ENCODE results near the gene IL22RA1.
A peak's percentile ranks its signal among the peaks of the same experiment; 100 is the strongest.

IL22RA1 gene

GRCh38 chr1:24089027-24089742, 53.8 kb downstream of the IL22RA1 start:
- H3K36me3 ChIP-seq (replicated peaks in 1 of 2; ENCODE audit: control insufficient read depth in 2 of 2, insufficient read depth in 2 of 2, low read length in 2 of 2), result no peaks in the 10 kb centered on the region
- H3K4ac ChIP-seq (ENCODE audit: low read length), result no peak overlapping the region
- H3K9me3 ChIP-seq (replicated peaks in 1 of 2; ENCODE audit: control insufficient read depth in 2 of 2, insufficient read depth in 1 of 2, low read depth in 1 of 2, low read length in 2 of 2), result no peaks in the 10 kb centered on the region
- no peak overlapping the region for H2BK120ac ChIP-seq (ENCODE audit: low read depth, low read length)
- peak overlapping the region; percentile 64 for H3K18ac ChIP-seq (ENCODE audit: low read length)
- peaks cover 0 to 4% of the 10 kb centered on the region in 2 donors for H3K4me1 ChIP-seq (ENCODE audit: control insufficient read depth in 2 of 2, insufficient read depth in 1 of 2, low read depth in 1 of 2, low read length in 2 of 2)
- WGBS, 2 donors (ENCODE audit: extremely low coverage in 2 of 2, insufficient read length in 2 of 2, insufficient replicate concordance in 1 of 2), result no CpG with 5 or more reads among the region's 14 CpGs
- H3K4me2 ChIP-seq (ENCODE audit: insufficient read depth, low read length, poor library complexity, severe bottlenecking), result no peak overlapping the region
- DNase-seq (ENCODE audit: low spot score), result no peak
- peak overlapping the region; percentile 23 for H2BK15ac ChIP-seq (ENCODE audit: low read length)
- no peak overlapping the region for H4K8ac ChIP-seq (ENCODE audit: low read depth, low read length)
- H3K27ac ChIP-seq (replicated peaks; ENCODE audit: low read length), result no peak overlapping the region
- no peak overlapping the region for H3K4me3 ChIP-seq (ENCODE audit: low read length in 2 of 2)
- H3K23ac ChIP-seq (ENCODE audit: low read depth, low read length, poor library complexity), result no peak overlapping the region
- peak overlapping the region; percentile 28 for H4K91ac ChIP-seq (ENCODE audit: low read depth, low read length, poor library complexity)
- H2AK5ac ChIP-seq (ENCODE audit: low read depth, low read length), result peak overlapping the region; percentile 88
- no peak overlapping the region for H2BK5ac ChIP-seq (ENCODE audit: low read length)
- H3K9ac ChIP-seq (ENCODE audit: low read depth, low read length, poor library complexity), result peak overlapping the region; percentile 12
- no peak overlapping the region for H3K14ac ChIP-seq (ENCODE audit: low read length)
- H3K79me1 ChIP-seq (ENCODE audit: low read depth, low read length), result no peaks in the 10 kb centered on the region
- no peak overlapping the region for H2AFZ ChIP-seq (ENCODE audit: low read length)
- no peak overlapping the region for H2BK12ac ChIP-seq (ENCODE audit: low read length)
- peaks cover 0 to 14% (median 0%) of the 10 kb centered on the region in 3 experiments for H3K27me3 ChIP-seq (ENCODE audit: control insufficient read depth in 3 of 3, insufficient read depth in 3 of 3, low read depth in 1 of 3, low read length in 3 of 3)

DNA sequence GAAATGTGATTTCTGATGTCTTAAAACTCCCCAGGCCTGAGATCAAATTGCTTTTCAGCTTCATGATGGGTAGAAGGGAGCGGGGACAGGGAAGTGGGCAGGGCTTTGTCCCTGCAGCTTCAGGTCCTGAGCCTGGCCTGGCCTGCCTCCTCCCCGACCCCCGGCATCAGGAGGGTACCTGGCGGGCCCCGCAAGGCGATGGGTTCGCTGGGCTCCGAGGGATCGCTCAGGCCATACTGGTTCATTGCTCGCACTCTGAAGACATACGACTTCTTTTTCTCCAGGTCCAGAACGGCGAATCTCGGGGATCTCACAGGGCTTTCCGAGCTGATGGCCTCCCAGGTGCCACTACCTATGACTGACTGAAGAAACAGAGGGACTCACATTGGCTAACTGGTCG, 56.5 kb downstream of the IL22RA1 start:
- Histone ChIP-seq H4K91ac (ENCODE audit: low read depth, low read length, poor library complexity) (no peak overlapping the region), H2BK120ac (ENCODE audit: low read depth, low read length) (no peak overlapping the region), H3K18ac (ENCODE audit: low read length) (no peak overlapping the region), H2BK5ac (ENCODE audit: low read length) (no peak overlapping the region), H3K4me2 (ENCODE audit: insufficient read depth, low read length, poor library complexity, severe bottlenecking) (no peak overlapping the region), H3K36me3 (replicated peaks in 1 of 2; ENCODE audit: control insufficient read depth in 2 of 2, insufficient read depth in 2 of 2, low read length in 2 of 2) (no peaks in the 10 kb centered on the region), H3K27me3 (ENCODE audit: control insufficient read depth in 3 of 3, insufficient read depth in 3 of 3, low read depth in 1 of 3, low read length in 3 of 3) (peaks cover 0 to 14% (median 0%) of the 10 kb centered on the region in 3 experiments), H2BK12ac (ENCODE audit: low read length) (no peak overlapping the region), H3K23ac (ENCODE audit: low read depth, low read length, poor library complexity) (no peak overlapping the region), H3K4me1 (ENCODE audit: control insufficient read depth in 2 of 2, insufficient read depth in 1 of 2, low read depth in 1 of 2, low read length in 2 of 2) (no peaks in the 10 kb centered on the region), H2BK15ac (ENCODE audit: low read length) (no peak overlapping the region), H3K27ac (replicated peaks; ENCODE audit: low read length) (no peak overlapping the region), H2AFZ (ENCODE audit: low read length) (no peak overlapping the region), H3K14ac (ENCODE audit: low read length) (no peak overlapping the region), H3K4me3 (ENCODE audit: low read length in 2 of 2) (no peak overlapping the region), H2AK5ac (ENCODE audit: low read depth, low read length) (peak overlapping the region; percentile 36), H4K8ac (ENCODE audit: low read depth, low read length) (no peak overlapping the region), H3K9me3 (replicated peaks in 1 of 2; ENCODE audit: control insufficient read depth in 2 of 2, insufficient read depth in 1 of 2, low read depth in 1 of 2, low read length in 2 of 2) (no peaks in the 10 kb centered on the region), H3K79me1 (ENCODE audit: low read depth, low read length) (no peaks in the 10 kb centered on the region), H3K9ac (ENCODE audit: low read depth, low read length, poor library complexity) (no peak overlapping the region), H3K4ac (ENCODE audit: low read length) (no peak overlapping the region)
- no CpG with 5 or more reads among the region's 16 CpGs for whole genome bisulfite sequencing, 2 donors (ENCODE audit: extremely low coverage in 2 of 2, insufficient read length in 2 of 2, insufficient replicate concordance in 1 of 2)
- no peak for DNase-seq (ENCODE audit: low spot score)

DNA sequence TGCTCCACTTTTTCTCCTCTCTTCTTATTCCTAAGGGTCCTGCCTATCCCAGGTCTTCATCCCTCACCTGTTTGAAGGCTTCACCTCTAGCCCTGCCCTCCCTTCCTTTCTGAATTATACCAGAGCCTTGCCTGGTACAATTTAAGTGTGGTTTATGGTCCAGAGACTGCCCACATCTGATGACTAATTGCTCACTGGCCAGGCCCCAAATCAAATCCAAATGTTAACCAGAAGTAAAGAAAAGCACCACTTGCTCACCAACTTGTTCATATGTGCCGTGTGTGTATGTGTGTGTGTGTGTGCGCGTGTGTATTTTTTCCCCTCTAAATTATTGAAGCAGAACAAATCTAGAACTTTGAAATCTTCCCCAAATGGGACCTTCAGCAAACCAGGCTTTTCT, 57.4 kb downstream of the IL22RA1 start:
- Histone ChIP-seq H3K18ac (ENCODE audit: low read length) (no peak overlapping the region), H2BK120ac (ENCODE audit: low read depth, low read length) (no peak overlapping the region), H3K4me2 (ENCODE audit: insufficient read depth, low read length, poor library complexity, severe bottlenecking) (no peak overlapping the region), H3K4me1 (ENCODE audit: control insufficient read depth in 2 of 2, insufficient read depth in 1 of 2, low read depth in 1 of 2, low read length in 2 of 2) (no peaks in the 10 kb centered on the region), H2AK5ac (ENCODE audit: low read depth, low read length) (no peak overlapping the region), H3K14ac (ENCODE audit: low read length) (no peak overlapping the region), H3K9ac (ENCODE audit: low read depth, low read length, poor library complexity) (no peak overlapping the region), H2BK12ac (ENCODE audit: low read length) (no peak overlapping the region), H3K9me3 (replicated peaks in 1 of 2; ENCODE audit: control insufficient read depth in 2 of 2, insufficient read depth in 1 of 2, low read depth in 1 of 2, low read length in 2 of 2) (no peaks in the 10 kb centered on the region), H4K91ac (ENCODE audit: low read depth, low read length, poor library complexity) (no peak overlapping the region), H3K23ac (ENCODE audit: low read depth, low read length, poor library complexity) (no peak overlapping the region), H4K8ac (ENCODE audit: low read depth, low read length) (no peak overlapping the region), H3K4me3 (ENCODE audit: low read length in 2 of 2) (no peak overlapping the region), H2BK15ac (ENCODE audit: low read length) (no peak overlapping the region), H2BK5ac (ENCODE audit: low read length) (no peak overlapping the region), H3K27ac (replicated peaks; ENCODE audit: low read length) (no peak overlapping the region), H3K36me3 (replicated peaks in 1 of 2; ENCODE audit: control insufficient read depth in 2 of 2, insufficient read depth in 2 of 2, low read length in 2 of 2) (no peaks in the 10 kb centered on the region), H2AFZ (ENCODE audit: low read length) (no peak overlapping the region), H3K27me3 (ENCODE audit: control insufficient read depth in 3 of 3, insufficient read depth in 3 of 3, low read depth in 1 of 3, low read length in 3 of 3) (peaks cover 0 to 14% (median 0%) of the 10 kb centered on the region in 3 experiments), H3K4ac (ENCODE audit: low read length) (no peak overlapping the region), H3K79me1 (ENCODE audit: low read depth, low read length) (no peaks in the 10 kb centered on the region)
- no peak for DNase-seq (ENCODE audit: low spot score)
- no CpG with 5 or more reads among the region's 3 CpGs for WGBS, 2 donors (ENCODE audit: extremely low coverage in 2 of 2, insufficient read length in 2 of 2, insufficient replicate concordance in 1 of 2)

GRCh38 chr1:24085007-24085406, 57.9 kb downstream of the IL22RA1 start:
- H2BK120ac ChIP-seq (ENCODE audit: low read depth, low read length), result no peak overlapping the region
- no peak overlapping the region for H4K8ac ChIP-seq (ENCODE audit: low read depth, low read length)
- H2AK5ac ChIP-seq (ENCODE audit: low read depth, low read length), result no peak overlapping the region
- H2AFZ ChIP-seq (ENCODE audit: low read length), result no peak overlapping the region
- no peaks in the 10 kb centered on the region for H3K36me3 ChIP-seq (replicated peaks in 1 of 2; ENCODE audit: control insufficient read depth in 2 of 2, insufficient read depth in 2 of 2, low read length in 2 of 2)
- no peak overlapping the region for H3K9ac ChIP-seq (ENCODE audit: low read depth, low read length, poor library complexity)
- no peaks in the 10 kb centered on the region for H3K79me1 ChIP-seq (ENCODE audit: low read depth, low read length)
- H3K4me2 ChIP-seq (ENCODE audit: insufficient read depth, low read length, poor library complexity, severe bottlenecking), result no peak overlapping the region
- H3K4me3 ChIP-seq (ENCODE audit: low read length in 2 of 2), result no peak overlapping the region
- H3K4me1 ChIP-seq (ENCODE audit: control insufficient read depth in 2 of 2, insufficient read depth in 1 of 2, low read depth in 1 of 2, low read length in 2 of 2), result no peaks in the 10 kb centered on the region
- no peak overlapping the region for H2BK15ac ChIP-seq (ENCODE audit: low read length)
- H2BK12ac ChIP-seq (ENCODE audit: low read length), result no peak overlapping the region
- no peak overlapping the region for H3K18ac ChIP-seq (ENCODE audit: low read length)
- no peak overlapping the region for H3K4ac ChIP-seq (ENCODE audit: low read length)
- H3K27ac ChIP-seq (replicated peaks; ENCODE audit: low read length), result no peak overlapping the region
- peaks cover 0 to 13% (median 0%) of the 10 kb centered on the region in 3 experiments for H3K27me3 ChIP-seq (ENCODE audit: control insufficient read depth in 3 of 3, insufficient read depth in 3 of 3, low read depth in 1 of 3, low read length in 3 of 3)
- DNase-seq (ENCODE audit: low spot score), result no peak
- H4K91ac ChIP-seq (ENCODE audit: low read depth, low read length, poor library complexity), result no peak overlapping the region
- no peak overlapping the region for H3K14ac ChIP-seq (ENCODE audit: low read length)
- no peaks in the 10 kb centered on the region for H3K9me3 ChIP-seq (replicated peaks in 1 of 2; ENCODE audit: control insufficient read depth in 2 of 2, insufficient read depth in 1 of 2, low read depth in 1 of 2, low read length in 2 of 2)
- no peak overlapping the region for H2BK5ac ChIP-seq (ENCODE audit: low read length)
- H3K23ac ChIP-seq (ENCODE audit: low read depth, low read length, poor library complexity), result no peak overlapping the region

Data from neuronal stem cell (in vitro differentiated cells).